ENCODE measurements around the gene PCK1.
"Not testable (repeated sequence)": the region's sequence is repeated elsewhere in the genome, so short reads cannot be mapped to it uniquely, and the experiment has no call there.

The PCK1 gene

DNA sequence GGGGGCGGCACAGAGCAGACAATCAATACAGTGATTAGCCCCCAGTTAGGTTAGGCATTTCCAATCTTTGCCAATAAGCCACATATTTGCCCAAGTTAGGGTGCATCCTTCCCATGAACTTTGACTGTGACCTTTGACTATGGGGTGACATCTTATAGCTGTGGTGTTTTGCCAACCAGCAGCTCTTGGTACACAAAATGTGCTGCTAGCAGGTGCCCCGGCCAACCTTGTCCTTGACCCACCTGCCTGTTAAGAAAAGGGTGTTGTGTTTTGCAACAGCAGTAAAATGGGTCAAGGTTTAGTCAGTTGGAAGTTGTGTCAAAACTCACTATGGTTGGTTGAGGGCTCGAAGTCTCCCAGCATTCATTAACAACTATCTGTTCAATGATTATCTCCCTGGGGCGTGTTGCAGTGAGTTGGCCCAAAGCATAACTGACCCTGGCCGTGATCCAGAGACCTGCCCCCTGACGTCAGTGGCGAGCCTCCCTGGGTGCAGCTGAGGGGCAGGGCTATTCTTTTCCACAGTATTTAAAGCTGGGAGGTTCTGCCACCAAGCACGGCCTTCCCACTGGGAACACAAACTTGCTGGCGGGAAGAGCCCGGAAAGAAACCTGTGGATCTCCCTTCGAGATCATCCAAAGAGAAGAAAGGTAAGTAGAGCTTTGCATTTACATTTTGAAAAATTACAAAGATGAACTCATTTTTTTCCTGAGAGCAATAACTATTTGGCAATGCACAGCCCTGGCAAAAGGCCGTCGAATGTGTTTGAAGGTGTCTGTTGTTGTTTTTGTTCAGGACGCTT, at the start of gene PCK1:
Gene PCK1 (plus strand): TSS at position 557 of the 802 bp plus-strand sequence. CDS start 302 bp downstream, outside the sequence.
- intact Hi-C loops (cut with micrococcal nuclease), result no loop called here
- no peaks in the 10 kb centered on the region for H3K36me3 Mint-ChIP-seq (ENCODE audit: low read depth)
- peaks cover 18% of the 10 kb centered on the region for H3K27me3 Mint-ChIP-seq
- no peaks in the 10 kb centered on the region for H3K4me1 Mint-ChIP-seq (ENCODE audit: low read depth)
- no peak within 1 kb of the TSS for H3K27ac Mint-ChIP-seq
- H3K4me3 Mint-ChIP-seq, result no peak within 1 kb of the TSS
- H3K9me3 Mint-ChIP-seq, result no peaks in the 10 kb centered on the region

DNA sequence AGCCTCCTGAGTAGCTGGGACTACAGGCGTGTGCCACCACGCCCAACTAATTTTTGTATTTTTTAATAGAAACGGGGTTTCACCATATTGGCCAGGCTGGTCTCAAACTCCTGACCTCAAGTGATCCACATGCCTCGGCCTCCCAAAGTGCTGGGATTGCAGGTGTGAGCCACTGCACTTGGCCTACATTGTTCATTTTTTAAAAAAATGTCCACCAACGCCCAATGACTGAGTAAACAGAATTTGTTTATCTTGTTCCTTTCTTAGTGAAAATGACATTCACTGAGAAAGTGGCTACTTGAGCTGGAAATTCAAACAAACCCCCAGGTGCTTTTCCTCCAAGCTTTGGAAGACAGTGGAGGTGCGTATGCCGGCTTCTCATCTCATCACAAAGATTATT, 49.2 kb upstream of the PCK1 start:
- H3K27ac Mint-ChIP-seq; H3K4me1 Mint-ChIP-seq (ENCODE audit: low read depth); H3K36me3 Mint-ChIP-seq (ENCODE audit: low read depth); H3K9me3 Mint-ChIP-seq; H3K4me3 Mint-ChIP-seq: not testable (repeated sequence)
- intact Hi-C loops (cut with micrococcal nuclease), result loop anchor here (10.0 kb wide), 1 partner anchor 573 kb away; no protein-coding TSS in a partner anchor
- H3K27me3 Mint-ChIP-seq, result peaks cover 50% of the 10 kb centered on the region

DNA sequence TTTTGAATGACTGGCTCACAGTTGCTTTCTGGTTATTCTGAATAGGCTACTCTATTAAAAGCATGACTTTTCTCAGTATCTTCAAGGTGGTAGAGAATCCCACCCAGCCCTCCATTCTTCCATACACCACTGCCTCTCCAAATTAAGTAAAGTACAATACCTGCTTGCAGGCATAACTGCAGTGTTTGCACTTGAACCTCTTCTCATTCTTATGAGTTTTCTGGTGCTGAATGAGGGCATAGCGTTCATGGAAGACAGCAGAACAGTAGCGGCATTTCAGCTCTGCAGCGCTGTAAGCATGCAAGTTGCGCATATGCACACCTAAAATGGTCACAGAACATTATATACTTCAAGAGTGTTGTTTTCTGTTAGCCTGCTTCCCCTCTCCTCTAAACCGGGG, 48.5 kb upstream of the PCK1 start:
- Mint-ChIP-seq H3K27me3 (peaks cover 49% of the 10 kb centered on the region), H3K9me3 (no peaks in the 10 kb centered on the region), H3K27ac (no peak overlapping the region), H3K4me3 (no peak overlapping the region), H3K4me1 (ENCODE audit: low read depth) (no peaks in the 10 kb centered on the region), H3K36me3 (ENCODE audit: low read depth) (no peaks in the 10 kb centered on the region)
- intact Hi-C loops (cut with micrococcal nuclease), result loop anchor here (10.0 kb wide), 1 partner anchor 572 kb away; no protein-coding TSS in a partner anchor

GRCh38 chr20:57513199-57513598, 47.7 kb upstream of the PCK1 start:
- H3K4me3 Mint-ChIP-seq, result no peak overlapping the region
- no peak overlapping the region for H3K27ac Mint-ChIP-seq
- H3K4me1 Mint-ChIP-seq (ENCODE audit: low read depth), result no peaks in the 10 kb centered on the region
- no peaks in the 10 kb centered on the region for H3K36me3 Mint-ChIP-seq (ENCODE audit: low read depth)
- intact Hi-C loops (cut with micrococcal nuclease), result loop anchor here (10.0 kb wide), 1 partner anchor 572 kb away; no protein-coding TSS in a partner anchor
- H3K9me3 Mint-ChIP-seq, result no peaks in the 10 kb centered on the region
- peaks cover 46% of the 10 kb centered on the region for H3K27me3 Mint-ChIP-seq

- H3K27me3 Mint-ChIP-seq, result peaks cover 37% of the 10 kb centered on the region
- H3K4me3 Mint-ChIP-seq, result no peak overlapping the region
- H3K4me1 Mint-ChIP-seq (ENCODE audit: low read depth), result no peaks in the 10 kb centered on the region
Measured at GRCh38 chr20:57514273-57514751, 46.6 kb upstream of the PCK1 start.

DNA sequence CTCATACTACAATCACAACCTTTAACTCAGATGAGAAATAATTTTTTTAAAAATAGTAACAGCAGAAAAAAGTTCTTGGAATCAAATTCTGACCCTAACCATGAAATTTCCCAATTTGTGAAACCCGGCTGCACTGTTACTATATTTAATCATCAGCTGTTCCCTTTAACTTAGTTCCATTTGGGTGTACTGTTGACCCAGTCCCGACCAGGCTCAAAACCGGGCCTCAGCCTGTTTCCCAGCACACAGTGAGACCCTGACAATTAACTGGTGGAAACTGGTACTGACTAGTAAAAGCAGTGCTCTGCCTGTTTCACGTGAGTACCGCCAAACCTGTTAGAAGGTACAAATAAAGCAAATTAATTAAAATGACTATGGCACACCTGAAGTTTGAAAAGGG, 43.0 kb upstream of the PCK1 start:
- H3K36me3 Mint-ChIP-seq (ENCODE audit: low read depth), result no peaks in the 10 kb centered on the region
- no peaks in the 10 kb centered on the region for H3K4me1 Mint-ChIP-seq (ENCODE audit: low read depth)
- H3K4me3 Mint-ChIP-seq, result no peak overlapping the region
- H3K27ac Mint-ChIP-seq, result no peak overlapping the region
- intact Hi-C loops (cut with micrococcal nuclease), result loop anchor here (5.0 to 10.0 kb wide), 2 partner anchors 567 to 689 kb away; no protein-coding TSS in a partner anchor
- H3K9me3 Mint-ChIP-seq, result no peaks in the 10 kb centered on the region
- peaks cover 31% of the 10 kb centered on the region for H3K27me3 Mint-ChIP-seq

More at GRCh38 chr20:57514273-57514751, 46.6 kb upstream of the PCK1 start:
- intact Hi-C loops (cut with micrococcal nuclease), result loop anchor here (1.0 to 10.0 kb wide), 2 partner anchors 80 to 570 kb away; no protein-coding TSS in a partner anchor
- no peak overlapping the region for H3K27ac Mint-ChIP-seq
- no peaks in the 10 kb centered on the region for H3K36me3 Mint-ChIP-seq (ENCODE audit: low read depth)
- H3K9me3 Mint-ChIP-seq, result no peaks in the 10 kb centered on the region

- Mint-ChIP-seq H3K9me3 (no peaks in the 10 kb centered on the region), H3K27ac (no peak overlapping the region), H3K4me3 (no peak overlapping the region), H3K36me3 (ENCODE audit: low read depth) (no peaks in the 10 kb centered on the region), H3K27me3 (peaks cover 23% of the 10 kb centered on the region), H3K4me1 (ENCODE audit: low read depth) (no peaks in the 10 kb centered on the region)
- intact Hi-C loops (cut with micrococcal nuclease), result no loop called here
Measured at GRCh38 chr20:57522380-57523140, 38.4 kb upstream of the PCK1 start.

DNA sequence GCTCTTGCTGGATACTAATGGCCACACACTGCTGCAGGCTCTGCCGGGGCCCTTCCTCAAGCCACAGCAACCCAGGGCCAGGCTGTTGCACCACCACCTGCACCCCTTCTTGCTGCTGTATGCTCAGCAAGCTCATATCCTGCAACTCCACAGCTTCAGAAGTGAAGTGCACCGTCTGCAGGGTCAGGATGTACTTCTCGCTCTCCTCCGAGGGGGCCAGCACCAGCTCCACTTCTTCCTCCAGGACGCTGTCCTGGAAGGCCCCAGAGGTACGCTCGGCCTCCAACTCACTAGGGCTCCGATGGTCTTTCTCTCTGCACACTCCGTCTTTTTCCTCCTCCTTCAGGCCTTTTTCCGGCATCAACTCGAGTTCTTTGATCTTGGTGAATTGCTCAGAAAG, 37.1 kb upstream of the PCK1 start:
- intact Hi-C loops (cut with micrococcal nuclease), result no loop called here
- Mint-ChIP-seq H3K36me3 (ENCODE audit: low read depth) (no peaks in the 10 kb centered on the region), H3K9me3 (no peaks in the 10 kb centered on the region), H3K4me1 (ENCODE audit: low read depth) (no peaks in the 10 kb centered on the region), H3K27me3 (peaks cover 23% of the 10 kb centered on the region), H3K4me3 (no peak overlapping the region), H3K27ac (no peak overlapping the region)

GRCh38 chr20:57524511-57525176, 36.3 kb upstream of the PCK1 start, which contains the start of gene CTCFL:
CTCFL (minus strand) TSS chr20:57525140; CDS start chr20:57524205, 935 bp downstream.
- Mint-ChIP-seq H3K27me3 (peaks cover 18% of the 10 kb centered on the region), H3K4me1 (ENCODE audit: low read depth) (no peaks in the 10 kb centered on the region), H3K36me3 (ENCODE audit: low read depth) (no peaks in the 10 kb centered on the region), H3K27ac (no peak within 1 kb of the TSS), H3K9me3 (no peaks in the 10 kb centered on the region), H3K4me3 (no peak within 1 kb of the TSS)
- intact Hi-C loops (cut with micrococcal nuclease), result no loop called here

- intact Hi-C loops (cut with micrococcal nuclease), result no loop called here
- Mint-ChIP-seq H3K27me3 (peaks cover 11% of the 10 kb centered on the region), H3K36me3 (ENCODE audit: low read depth) (no peaks in the 10 kb centered on the region), H3K27ac (no peak overlapping the region), H3K9me3 (no peaks in the 10 kb centered on the region), H3K4me1 (ENCODE audit: low read depth) (no peaks in the 10 kb centered on the region), H3K4me3 (no peak overlapping the region)
Measured at GRCh38 chr20:57525328-57526086, 35.4 kb upstream of the PCK1 start.

- no peaks in the 10 kb centered on the region for H3K4me1 Mint-ChIP-seq (ENCODE audit: low read depth)
- no peak overlapping the region for H3K27ac Mint-ChIP-seq
- intact Hi-C loops (cut with micrococcal nuclease), result no loop called here
- H3K9me3 Mint-ChIP-seq, result no peaks in the 10 kb centered on the region
- H3K36me3 Mint-ChIP-seq (ENCODE audit: low read depth), result no peaks in the 10 kb centered on the region
- peaks cover 10% of the 10 kb centered on the region for H3K27me3 Mint-ChIP-seq
- no peak overlapping the region for H3K4me3 Mint-ChIP-seq
Measured at GRCh38 chr20:57526087-57526884, 34.6 kb upstream of the PCK1 start.

DNA sequence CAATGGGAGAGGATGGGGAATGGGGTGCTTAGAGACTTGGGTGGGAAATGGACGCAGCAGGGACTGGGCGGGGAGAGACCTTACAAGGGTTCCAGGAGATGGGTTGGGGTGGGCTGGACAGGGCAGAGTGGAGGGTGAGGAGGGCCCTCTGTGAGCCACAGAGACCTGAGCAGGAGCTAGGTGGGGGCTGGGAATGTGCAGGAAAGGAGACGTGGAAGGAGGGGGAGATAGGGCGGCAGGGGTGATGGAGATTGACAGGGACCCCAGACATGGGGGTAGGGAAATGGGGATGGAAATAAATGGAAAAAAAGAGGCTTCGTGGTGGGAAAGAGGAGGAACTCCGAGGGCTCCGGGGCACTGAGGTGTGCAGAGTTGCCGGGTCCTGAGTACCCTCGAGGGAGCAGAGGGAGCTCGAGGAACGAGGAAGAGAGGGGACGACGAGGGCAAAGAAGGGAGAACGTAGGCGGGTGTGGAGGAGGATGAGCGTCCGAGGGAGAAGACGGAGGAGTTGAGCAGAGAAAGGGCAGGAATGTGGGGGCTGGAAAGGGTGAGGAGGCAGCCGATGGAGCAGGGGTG, 33.9 kb upstream of the PCK1 start:
- no peaks in the 10 kb centered on the region for H3K36me3 Mint-ChIP-seq (ENCODE audit: low read depth)
- H3K27me3 Mint-ChIP-seq, result peaks cover 13% of the 10 kb centered on the region
- H3K4me1 Mint-ChIP-seq (ENCODE audit: low read depth), result no peaks in the 10 kb centered on the region
- H3K9me3 Mint-ChIP-seq, result no peaks in the 10 kb centered on the region
- intact Hi-C loops (cut with micrococcal nuclease), result no loop called here
- H3K27ac Mint-ChIP-seq, result no peak overlapping the region
- H3K4me3 Mint-ChIP-seq, result no peak overlapping the region

All from dendritic cell treated with granulocyte-macrophage colony-stimulating factor and Interleukin-4, amounts not matched to agents 40 ng/mL and 50 ng/mL, for 4 days (primary cell).